ENCODE data around the gene LZIC.

DNA sequence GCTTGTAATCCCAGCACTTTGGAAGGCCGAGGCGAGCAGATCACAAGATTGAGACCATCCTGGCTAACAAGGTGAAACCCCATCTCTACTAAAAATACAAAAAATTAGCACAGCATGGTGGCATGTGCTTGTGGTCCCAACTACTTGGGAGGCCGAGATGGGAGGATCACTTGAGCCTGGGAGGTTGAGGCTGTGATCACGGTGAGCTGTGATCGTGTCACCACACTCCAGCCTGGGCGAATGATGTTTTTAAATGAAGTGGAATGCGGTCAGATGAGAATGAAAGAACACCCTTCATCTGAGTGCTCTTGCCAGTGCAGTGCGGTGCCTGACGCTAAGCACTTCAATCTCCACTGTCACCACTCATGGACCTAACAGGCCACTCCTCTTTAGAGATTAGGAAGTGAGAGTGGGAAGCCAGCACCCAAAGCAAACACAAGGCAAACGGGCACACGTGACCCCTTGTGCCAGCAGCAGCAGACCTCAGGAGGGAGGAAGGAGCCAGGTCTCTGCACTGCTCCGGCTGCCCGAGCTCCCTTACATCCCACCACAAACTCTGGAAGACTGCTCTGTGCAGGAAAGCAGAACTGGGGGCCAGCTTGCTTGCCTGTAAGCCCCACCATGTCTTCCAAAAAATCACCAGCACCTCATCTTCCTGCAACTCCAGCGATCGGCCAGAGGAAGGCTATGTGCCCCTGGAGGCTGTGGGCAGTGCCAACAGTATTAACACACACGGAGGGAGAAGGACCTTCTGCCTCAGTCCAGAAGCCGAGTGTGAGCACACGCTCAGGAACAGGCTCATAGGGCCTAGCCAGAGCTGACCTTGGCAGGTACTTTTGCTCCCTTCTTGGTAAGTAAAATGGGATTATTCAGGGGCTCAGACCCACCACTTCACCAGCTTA is 42.8 kb downstream of the LZIC start:
- TF ChIP-seq EP300 (IDR thresholded peaks at IDR 0.05) (no peak), EHF (CRISPR knock-in tag; IDR thresholded peaks at IDR 0.05) (no peak), POLR2A (IDR thresholded peaks at IDR 0.05; ENCODE audit: low read length) (no peak), HOXA7 (CRISPR knock-in tag; IDR thresholded peaks at IDR 0.05) (no peak), CEBPB (IDR thresholded peaks at IDR 0.05) (no peak), CHD4 (IDR thresholded peaks at IDR 0.05; ENCODE audit: borderline replicate concordance) (no peak), CBX2 (IDR thresholded peaks at IDR 0.05; ENCODE audit: borderline replicate concordance, low read depth) (no peak), JUN (IDR thresholded peaks at IDR 0.05) (no peak), RCOR1 (IDR thresholded peaks at IDR 0.05; ENCODE audit: low read depth, low read length) (no peak), PHF8 (IDR thresholded peaks at IDR 0.05; ENCODE audit: borderline replicate concordance, low read depth) (no peak), ESRRA (IDR thresholded peaks at IDR 0.05; ENCODE audit: borderline replicate concordance, low read length) (no peak)
- TF ChIP-seq, protein P1, sequence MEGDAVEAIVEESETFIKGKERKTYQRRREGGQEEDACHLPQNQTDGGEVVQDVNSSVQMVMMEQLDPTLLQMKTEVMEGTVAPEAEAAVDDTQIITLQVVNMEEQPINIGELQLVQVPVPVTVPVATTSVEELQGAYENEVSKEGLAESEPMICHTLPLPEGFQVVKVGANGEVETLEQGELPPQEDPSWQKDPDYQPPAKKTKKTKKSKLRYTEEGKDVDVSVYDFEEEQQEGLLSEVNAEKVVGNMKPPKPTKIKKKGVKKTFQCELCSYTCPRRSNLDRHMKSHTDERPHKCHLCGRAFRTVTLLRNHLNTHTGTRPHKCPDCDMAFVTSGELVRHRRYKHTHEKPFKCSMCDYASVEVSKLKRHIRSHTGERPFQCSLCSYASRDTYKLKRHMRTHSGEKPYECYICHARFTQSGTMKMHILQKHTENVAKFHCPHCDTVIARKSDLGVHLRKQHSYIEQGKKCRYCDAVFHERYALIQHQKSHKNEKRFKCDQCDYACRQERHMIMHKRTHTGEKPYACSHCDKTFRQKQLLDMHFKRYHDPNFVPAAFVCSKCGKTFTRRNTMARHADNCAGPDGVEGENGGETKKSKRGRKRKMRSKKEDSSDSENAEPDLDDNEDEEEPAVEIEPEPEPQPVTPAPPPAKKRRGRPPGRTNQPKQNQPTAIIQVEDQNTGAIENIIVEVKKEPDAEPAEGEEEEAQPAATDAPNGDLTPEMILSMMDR (IDR thresholded peaks at IDR 0.05), result no peak
- TF ChIP-seq, protein P2, sequence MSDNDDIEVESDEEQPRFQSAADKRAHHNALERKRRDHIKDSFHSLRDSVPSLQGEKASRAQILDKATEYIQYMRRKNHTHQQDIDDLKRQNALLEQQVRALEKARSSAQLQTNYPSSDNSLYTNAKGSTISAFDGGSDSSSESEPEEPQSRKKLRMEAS (IDR thresholded peaks at IDR 0.05), result no peak
- TF ChIP-seq, protein P3, sequence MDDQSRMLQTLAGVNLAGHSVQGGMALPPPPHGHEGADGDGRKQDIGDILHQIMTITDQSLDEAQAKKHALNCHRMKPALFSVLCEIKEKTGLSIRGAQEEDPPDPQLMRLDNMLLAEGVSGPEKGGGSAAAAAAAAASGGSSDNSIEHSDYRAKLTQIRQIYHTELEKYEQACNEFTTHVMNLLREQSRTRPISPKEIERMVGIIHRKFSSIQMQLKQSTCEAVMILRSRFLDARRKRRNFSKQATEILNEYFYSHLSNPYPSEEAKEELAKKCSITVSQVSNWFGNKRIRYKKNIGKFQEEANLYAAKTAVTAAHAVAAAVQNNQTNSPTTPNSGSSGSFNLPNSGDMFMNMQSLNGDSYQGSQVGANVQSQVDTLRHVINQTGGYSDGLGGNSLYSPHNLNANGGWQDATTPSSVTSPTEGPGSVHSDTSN (IDR thresholded peaks at IDR 0.05), result no peak

Measured in A549 (cell line).